Small intestine (tissue), 7 donors: ENCODE measurements around the gene RAB27A. TPM values are rescaled to one million over a fixed set of nuclear protein-coding genes. Genes with fewer than 3 reads are reported as not detected.
A peak's percentile ranks its signal among the peaks of the same experiment; 100 is the strongest.

Source experiments
- DNase-seq, 2 donors: peaks; one replicate each; pipeline versions ENCODE4 v3.0.0 to v3.0.0-alpha.2; 2013
- FAIRE-seq: peaks from 2 replicates; lab custom pipeline; 2012; peaks lifted over from hg19 to GRCh38; lab: Jason Lieb, UNC
- H3K27ac ChIP-seq, 3 donors: one replicate each; pipeline ENCODE4 v1.5.1; 2013; ENCODE audit warnings: low read length in 2 of 3, mild to moderate bottlenecking in 2 of 3, control low read depth in 1 of 3, inconsistent platforms in 1 of 3, low read depth in 1 of 3, moderate library complexity in 1 of 3
- H3K27me3 ChIP-seq, 3 donors: one replicate each; pipeline ENCODE4 v1.6.1; 2013; ENCODE audit warnings: low read length in 3 of 3, inconsistent platforms in 1 of 3; ENCODE audit not compliant: control insufficient read depth in 3 of 3, insufficient read depth in 3 of 3
- H3K36me3 ChIP-seq, 3 donors: one replicate each; pipeline ENCODE4 v1.6.1; 2013; ENCODE audit warnings: low read length in 3 of 3, inconsistent platforms in 1 of 3, low read depth in 1 of 3, mild to moderate bottlenecking in 1 of 3, moderate library complexity in 1 of 3; ENCODE audit not compliant: control insufficient read depth in 3 of 3, insufficient read depth in 2 of 3
- H3K4me1 ChIP-seq, 3 donors: one replicate each; pipeline ENCODE4 v1.6.1; 2013; ENCODE audit warnings: low read length in 2 of 3, inconsistent platforms in 1 of 3, low read depth in 1 of 3, mild to moderate bottlenecking in 1 of 3, moderate library complexity in 1 of 3; ENCODE audit not compliant: control insufficient read depth in 3 of 3, insufficient read depth in 2 of 3
- H3K4me3 ChIP-seq, 3 donors: one replicate each; pipeline ENCODE4 v1.5.1; 2013; ENCODE audit warnings: low read length in 3 of 3, control low read depth in 1 of 3, inconsistent platforms in 1 of 3, low read depth in 1 of 3, mild to moderate bottlenecking in 1 of 3, moderate library complexity in 1 of 3
- H3K9me3 ChIP-seq, 2 donors: one replicate each; pipeline ENCODE4 v1.6.1; 2013; ENCODE audit warnings: low read depth in 1 of 2, low read length in 1 of 2; ENCODE audit not compliant: control insufficient read depth in 2 of 2, insufficient read depth in 1 of 2
- WGBS, 3 donors: extraction: QIAGEN DNeasy Blood & Tissue Kit; methylation state at CpG; one replicate each; pipeline ENCODE4 v1.1.7; 2013; 5-methylcytosine and 5-hydroxymethylcytosine counted together
- polyA plus RNA-seq, 4 donors: library from polyadenylated mRNA; stranded (reverse) in 3 of 4; unstranded in 1 of 4; fragments of 200-250 nt in 3 of 4; fragments of 120-200 nt in 1 of 4; gene quantifications; one replicate each; pipeline versions ENCODE4 v1.2.1 to v1.2.3, GENCODE V29; 2013
- donor health status: healthy with polysubstance abuse.
- donor health status: control.
- donor health status: control.
- donor health status: Bipolar disorder and iron deficiency.
- donor health status: healthy.

The RAB27A gene
- polyA plus RNA-seq, 4 donors = 24.8 to 52.3 (median 32.9) TPM

DNA sequence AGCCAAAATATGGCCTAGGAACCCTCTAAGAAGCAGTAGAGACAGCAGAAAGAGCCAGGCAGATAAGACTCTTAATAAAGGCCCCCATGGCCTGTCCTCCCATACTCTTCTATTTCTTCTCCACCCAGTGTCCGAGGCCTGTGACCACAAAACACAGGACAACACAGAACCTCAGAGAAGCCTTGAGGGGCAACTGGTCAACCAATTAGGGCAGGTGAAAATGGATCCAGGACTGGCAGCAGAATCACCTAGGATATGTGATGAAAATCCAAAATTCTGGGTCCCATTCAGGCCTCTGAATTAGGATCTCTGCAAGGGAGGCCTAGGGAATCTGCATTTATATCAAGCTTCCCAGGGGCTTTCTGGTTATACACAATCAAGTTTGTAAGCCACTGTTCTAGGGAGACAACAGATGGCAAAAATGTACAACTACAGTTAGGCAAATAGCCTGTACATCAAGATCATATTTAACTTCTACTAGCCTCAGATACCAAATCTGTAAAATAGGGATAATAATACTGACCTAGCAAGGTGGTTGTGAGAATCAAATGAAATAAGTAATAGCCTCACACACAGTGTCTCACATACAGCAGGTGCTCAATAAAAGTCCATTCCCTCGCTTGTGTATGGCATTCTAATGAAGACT, 10.4 kb downstream of the RAB27A start:
- Histone ChIP-seq H3K27ac (peak overlapping the region in 2 of 3 donors; percentile 57 to 82), H3K36me3 (no peaks in the 10 kb centered on the region), H3K4me3 (no peak overlapping the region), H3K4me1 (no peaks in the 10 kb centered on the region), H3K9me3 (no peaks in the 10 kb centered on the region), H3K27me3 (no peaks in the 10 kb centered on the region)
- FAIRE-seq (no peak), DNase-seq (no peak)
- 75 to 88% (median 77%) methylated on average over 2 of the region's 2 CpGs for WGBS, 3 donors

- WGBS, 3 donors = 76 to 79% (median 79%) methylated on average over 2 of the region's 2 CpGs
- H3K27ac ChIP-seq = peak overlapping the region in 2 of 3 donors; percentile 52 to 91
- FAIRE-seq (no peak), DNase-seq (no peak)
- no peaks in the 10 kb centered on the region for H3K36me3 ChIP-seq
- H3K4me3 ChIP-seq = no peak overlapping the region
- H3K27me3 ChIP-seq = no peaks in the 10 kb centered on the region
- no peaks in the 10 kb centered on the region for H3K4me1 ChIP-seq
- no peaks in the 10 kb centered on the region for H3K9me3 ChIP-seq
These were observed 11.9 kb downstream of the RAB27A start for GRCh38 chr15:55277715-55278114.

- no peak for FAIRE-seq
- no peaks in the 10 kb centered on the region for H3K4me1 ChIP-seq
- H3K27ac ChIP-seq = peak overlapping the region in 2 of 3 donors; percentile 52 to 91
- WGBS, 3 donors = 46 to 76% (median 64%) methylated on average over 7 of the region's 7 CpGs
- no peaks in the 10 kb centered on the region for H3K9me3 ChIP-seq
- no peak overlapping the region for H3K4me3 ChIP-seq
- H3K36me3 ChIP-seq = no peaks in the 10 kb centered on the region
- no peaks in the 10 kb centered on the region for H3K27me3 ChIP-seq
- no peak for DNase-seq
These were observed 12.5 kb downstream of the RAB27A start for GRCh38 chr15:55277116-55277564.

DNA sequence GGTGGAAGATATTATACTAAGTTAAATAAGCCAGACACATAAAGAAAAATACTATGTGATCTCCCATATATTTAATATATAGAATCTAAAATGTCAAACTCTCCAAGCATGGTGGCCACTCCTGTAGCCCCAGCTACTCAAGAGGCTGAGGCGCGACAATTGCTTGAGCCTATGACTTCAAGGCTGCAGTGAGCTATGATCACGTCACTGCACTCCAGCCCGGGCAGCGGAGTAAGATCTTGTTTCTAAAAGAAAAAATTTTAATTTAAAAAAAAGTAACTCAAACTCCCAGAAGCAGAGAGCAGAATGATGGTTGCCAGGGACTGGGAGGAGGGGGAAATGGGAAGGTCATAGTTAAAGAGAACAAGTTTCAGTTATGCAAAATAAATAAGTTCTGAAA, 13.3 kb downstream of the RAB27A start:
- Histone ChIP-seq H3K4me3 (no peak overlapping the region), H3K9me3 (no peaks in the 10 kb centered on the region), H3K36me3 (no peaks in the 10 kb centered on the region), H3K27ac (no peak overlapping the region), H3K27me3 (no peaks in the 10 kb centered on the region), H3K4me1 (no peaks in the 10 kb centered on the region)
- no peak for DNase-seq
- 84 to 92% (median 86%) methylated on average over 5 of the region's 5 CpGs for WGBS, 3 donors
- FAIRE-seq = no peak

DNA sequence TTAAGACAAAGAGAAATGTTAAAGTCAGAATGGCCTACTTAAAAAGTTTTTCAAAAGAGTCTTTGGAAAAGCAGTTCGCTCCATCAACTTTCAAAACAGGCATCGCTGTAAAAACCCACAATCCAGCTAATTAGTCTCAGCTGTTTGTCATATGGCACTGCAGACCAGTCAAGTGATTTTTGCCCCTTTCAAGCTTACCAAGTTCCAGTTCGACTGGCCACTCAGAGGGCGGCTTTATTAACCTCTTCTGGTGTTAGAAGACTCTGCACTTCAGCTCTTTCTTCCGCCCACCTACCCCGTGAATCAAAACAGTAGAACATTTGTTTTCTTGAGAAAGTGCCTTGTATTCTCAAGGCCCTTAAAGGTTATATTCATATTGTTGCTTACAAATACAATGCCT, 19.3 kb downstream of the RAB27A start:
- no peaks in the 10 kb centered on the region for H3K27me3 ChIP-seq
- H3K36me3 ChIP-seq = no peaks in the 10 kb centered on the region
- WGBS, 3 donors = 80 to 91% (median 86%) methylated on average over 6 of the region's 6 CpGs
- H3K27ac ChIP-seq = no peak overlapping the region
- FAIRE-seq = no peak
- no peak overlapping the region for H3K4me3 ChIP-seq
- no peaks in the 10 kb centered on the region for H3K9me3 ChIP-seq
- DNase-seq = no peak
- H3K4me1 ChIP-seq = no peaks in the 10 kb centered on the region

DNA sequence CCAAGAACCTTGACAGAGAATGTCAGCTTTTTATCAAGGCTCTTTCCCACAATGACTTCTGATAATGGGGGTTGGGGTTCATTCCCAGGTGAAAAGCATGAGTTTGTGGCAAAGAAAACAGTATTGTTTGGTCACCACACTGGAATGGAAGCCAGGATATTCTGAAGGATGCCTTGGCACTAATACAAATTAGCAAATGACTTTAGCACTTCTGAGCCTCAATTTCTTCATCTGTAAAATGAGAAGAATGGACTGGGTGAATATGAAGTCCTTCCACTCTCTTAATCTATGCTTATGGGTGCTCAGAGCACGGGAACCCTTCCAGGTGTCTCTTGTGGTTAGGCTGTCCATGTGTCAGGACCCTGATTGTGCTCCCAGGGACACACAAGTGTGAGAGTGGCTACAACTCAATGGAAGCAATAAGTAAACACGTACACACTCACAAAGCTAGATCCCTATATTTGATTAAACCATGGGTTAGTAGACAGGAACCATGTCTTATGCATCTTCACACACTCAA, 21.4 kb downstream of the RAB27A start:
- DNase-seq (no peak), FAIRE-seq (no peak)
- no peaks in the 10 kb centered on the region for H3K9me3 ChIP-seq
- peak overlapping the region in 1 of 3 donors; percentile 66 for H3K27ac ChIP-seq
- no peak overlapping the region for H3K4me3 ChIP-seq
- H3K36me3 ChIP-seq = no peaks in the 10 kb centered on the region
- H3K4me1 ChIP-seq = no peaks in the 10 kb centered on the region
- WGBS, 3 donors = 77 to 89% (median 87%) methylated on average over 2 of the region's 2 CpGs
- no peaks in the 10 kb centered on the region for H3K27me3 ChIP-seq

GRCh38 chr15:55267401-55268175, 22.0 kb downstream of the RAB27A start:
- peak overlapping the region in 2 of 3 donors; percentile 58 to 75 for H3K27ac ChIP-seq
- DNase-seq (peak in 1 of 2 donors; percentile 56), FAIRE-seq (no peak)
- no peaks in the 10 kb centered on the region for H3K4me1 ChIP-seq
- no peaks in the 10 kb centered on the region for H3K27me3 ChIP-seq
- H3K4me3 ChIP-seq = no peak overlapping the region
- no peaks in the 10 kb centered on the region for H3K9me3 ChIP-seq
- 64 to 69% (median 66%) methylated on average over 10 of the region's 10 CpGs for WGBS, 3 donors
- no peaks in the 10 kb centered on the region for H3K36me3 ChIP-seq

DNA sequence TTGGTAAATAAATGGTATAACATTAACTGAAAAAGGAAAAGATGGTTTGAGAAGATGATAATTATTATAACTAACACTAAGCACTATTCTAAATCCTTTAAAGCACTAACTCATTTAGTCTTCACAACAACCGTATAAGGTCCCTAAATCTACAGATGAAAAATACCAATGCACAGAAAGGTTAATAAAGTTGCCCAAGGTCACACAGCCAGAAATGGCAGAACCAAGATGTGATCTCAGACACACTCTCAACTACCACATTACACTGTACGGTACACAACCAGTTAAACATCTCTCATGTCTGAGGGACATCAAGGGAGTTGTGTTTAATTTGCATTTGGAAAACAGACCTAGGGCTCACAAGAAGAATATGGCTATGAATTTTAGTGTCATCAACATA, 23.1 kb downstream of the RAB27A start:
- H3K27ac ChIP-seq = peak overlapping the region in 2 of 3 donors; percentile 58 to 75
- WGBS, 3 donors = 88 to 94% (median 90%) methylated on average over 2 of the region's 2 CpGs
- FAIRE-seq = no peak
- H3K4me3 ChIP-seq = no peak overlapping the region
- no peaks in the 10 kb centered on the region for H3K4me1 ChIP-seq
- no peak for DNase-seq
- no peaks in the 10 kb centered on the region for H3K27me3 ChIP-seq
- H3K36me3 ChIP-seq = no peaks in the 10 kb centered on the region
- H3K9me3 ChIP-seq = no peaks in the 10 kb centered on the region
